ENCODE results near the gene VAC14. TPM values are rescaled to one million over a fixed set of nuclear protein-coding genes. Genes with fewer than 3 reads are reported as not detected.

The VAC14 gene
- total RNA-seq, 1 experiment from 2014 or later: 59.4 TPM

DNA sequence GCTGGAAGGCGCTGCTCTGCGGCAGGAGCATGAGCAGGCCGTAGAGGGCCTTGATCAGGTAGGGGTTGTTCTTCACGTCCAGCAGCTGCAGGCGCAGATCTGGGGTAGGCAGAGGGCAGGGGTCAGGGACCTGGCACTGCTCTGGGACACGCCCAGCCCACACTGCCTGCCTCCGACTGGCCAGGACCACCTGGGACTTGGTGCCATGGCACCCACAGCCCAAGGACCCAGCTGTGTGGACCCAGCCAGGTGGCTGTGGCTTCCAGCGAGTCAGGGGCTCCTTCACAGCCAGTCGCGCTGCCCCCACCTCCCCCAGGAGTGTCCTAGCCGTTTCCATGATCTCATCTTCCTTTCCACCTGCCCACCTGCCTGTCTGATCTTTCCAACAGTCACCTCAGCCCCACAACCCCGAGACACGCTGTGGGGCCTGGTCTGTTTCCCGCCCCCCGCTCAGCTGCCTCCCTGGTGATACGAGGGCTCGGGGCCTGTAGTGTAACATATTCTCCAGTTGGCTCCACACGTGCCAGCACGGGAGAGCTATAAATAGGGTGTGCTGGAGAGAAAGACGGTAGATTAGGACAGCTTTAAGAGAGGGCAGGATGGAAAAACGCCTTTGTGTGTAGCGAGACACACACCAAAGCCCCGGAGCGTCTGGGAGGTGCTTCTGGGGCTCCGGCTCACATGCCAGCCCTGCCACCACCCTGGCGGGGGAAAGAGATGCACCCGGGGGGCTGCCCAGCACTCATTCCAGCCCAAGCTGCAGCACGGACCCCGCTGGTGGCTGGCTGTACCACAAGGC, 107.9 kb downstream of the VAC14 start:
- DNase-seq (ENCODE audit: low read depth): no peak

DNA sequence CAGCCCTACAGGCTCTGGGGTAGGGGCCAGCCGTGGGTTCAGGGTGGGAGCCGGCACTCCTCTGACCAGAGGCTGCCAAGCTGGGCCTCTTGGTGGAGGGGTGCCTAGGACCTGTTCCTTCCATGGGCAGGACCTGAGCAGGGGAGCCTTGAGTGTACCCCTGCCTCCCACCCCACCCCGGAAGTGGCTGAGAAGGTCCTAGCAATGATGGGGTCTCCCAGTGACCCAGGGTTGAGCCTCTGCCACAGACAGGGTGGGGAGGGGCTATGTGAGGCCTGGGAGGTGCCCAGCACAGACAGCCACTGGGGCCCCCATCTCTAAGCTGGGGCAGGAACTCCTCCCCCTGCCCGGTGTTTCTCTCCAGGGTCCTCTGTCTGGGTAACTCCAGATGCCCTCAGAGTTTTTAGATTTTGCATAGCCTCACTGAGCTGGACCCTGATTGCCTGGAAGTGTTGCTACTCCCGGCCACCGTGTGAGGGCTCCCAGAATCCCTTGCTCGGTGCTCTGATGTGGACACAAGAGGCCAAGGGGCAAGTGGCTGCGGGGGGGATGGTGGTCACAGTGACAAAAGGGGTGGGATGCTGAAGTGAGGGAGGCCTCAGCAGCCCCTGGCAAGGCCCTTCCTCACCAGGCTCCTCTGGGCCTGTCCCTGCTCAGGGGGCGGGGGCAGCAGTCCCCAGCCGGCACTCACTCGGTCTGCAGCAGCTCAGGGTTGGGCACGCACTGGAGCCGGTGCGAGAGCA, 108.7 kb downstream of the VAC14 start:
- no peak for DNase-seq (ENCODE audit: low read depth)

DNA sequence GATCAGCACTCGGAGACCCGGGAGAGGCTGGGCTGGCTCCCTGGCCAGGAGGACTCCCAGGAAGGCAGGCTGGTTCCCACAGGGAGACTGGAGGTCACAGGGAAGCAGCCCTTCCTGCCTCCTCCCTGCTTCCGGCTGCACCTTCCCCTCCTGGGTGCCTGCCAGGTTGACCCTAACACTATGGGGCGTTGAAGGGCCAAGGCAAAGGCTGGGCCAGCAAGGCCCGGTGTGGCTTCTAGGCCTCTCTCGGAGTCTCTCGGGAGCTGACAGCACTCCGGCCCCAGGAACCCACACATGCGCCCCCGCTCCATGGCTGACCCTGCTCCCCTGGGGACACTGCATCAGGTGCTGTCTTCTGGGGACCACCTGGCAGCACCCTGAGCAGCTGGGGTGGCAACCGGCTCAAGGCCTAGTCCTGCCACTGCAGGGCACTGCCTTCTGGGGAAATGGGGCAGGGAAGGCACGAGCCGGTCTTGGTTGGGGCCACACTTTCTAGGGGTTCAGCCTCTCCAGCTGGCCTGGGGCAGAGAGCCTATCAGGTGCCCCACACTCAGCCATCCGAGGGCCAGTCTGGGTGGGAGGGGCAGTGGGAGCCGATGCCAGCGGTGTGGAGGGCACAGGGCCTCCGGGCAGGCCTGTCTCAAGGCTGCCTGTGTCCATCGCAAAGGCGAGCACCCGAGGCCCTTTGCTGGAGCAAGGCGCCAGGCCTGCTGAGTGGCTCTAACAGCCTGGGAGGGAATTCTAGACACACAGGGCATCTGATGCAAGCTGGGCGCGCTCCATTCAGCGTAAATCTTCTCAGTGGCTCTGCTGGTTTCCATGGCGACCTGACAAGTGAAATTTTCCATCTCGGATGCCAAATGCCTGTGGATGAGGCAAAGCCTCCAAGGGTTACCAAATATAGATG, 109.5 kb downstream of the VAC14 start:
- DNase-seq (ENCODE audit: low read depth): peak; percentile 100

DNA sequence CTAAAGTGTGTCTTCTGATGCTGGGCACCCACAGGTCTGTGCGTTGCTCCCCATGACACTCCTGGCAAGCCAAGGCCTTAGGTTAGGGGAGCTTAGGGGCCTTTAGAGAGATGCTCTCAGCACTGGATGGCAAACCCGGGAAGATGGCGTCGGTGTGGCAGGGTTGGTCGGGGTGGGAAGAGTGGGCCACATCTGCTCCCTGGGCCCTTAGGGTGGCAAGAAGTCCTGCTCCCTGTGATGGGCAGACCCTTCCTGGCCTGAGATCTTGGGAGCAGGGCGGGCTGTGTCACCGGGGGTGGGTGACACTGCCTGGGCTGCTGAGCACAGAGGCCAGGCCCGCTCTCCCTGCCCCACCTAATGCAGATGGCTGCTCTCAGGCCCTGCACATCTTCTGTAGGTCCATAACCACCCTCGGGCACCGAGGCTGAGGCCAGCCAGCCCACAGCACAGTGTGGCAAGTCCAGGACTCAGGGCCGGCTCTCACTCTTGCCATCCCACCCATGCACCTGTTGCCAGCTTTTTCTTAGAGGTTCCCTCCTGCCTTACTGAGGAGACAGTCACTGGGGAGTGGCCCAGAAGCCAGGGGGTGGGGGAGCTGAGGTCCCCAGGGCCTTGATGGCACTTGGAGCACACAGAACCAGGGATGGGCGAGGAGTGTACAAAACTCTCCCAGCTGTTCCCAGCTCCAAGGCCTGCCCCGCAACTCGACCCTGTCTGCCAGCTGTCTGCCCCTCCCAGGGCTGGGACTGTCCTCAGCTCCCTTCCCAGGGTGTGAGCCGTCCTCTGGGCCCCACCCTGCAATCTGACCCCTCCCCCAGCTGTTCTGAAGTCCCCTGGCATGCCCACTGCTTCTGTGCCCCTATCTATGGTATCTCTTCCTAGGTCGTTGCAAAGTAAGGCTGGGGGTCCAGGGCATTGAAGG, 110.7 kb downstream of the VAC14 start:
- DNase-seq (ENCODE audit: low read depth): no peak

DNA sequence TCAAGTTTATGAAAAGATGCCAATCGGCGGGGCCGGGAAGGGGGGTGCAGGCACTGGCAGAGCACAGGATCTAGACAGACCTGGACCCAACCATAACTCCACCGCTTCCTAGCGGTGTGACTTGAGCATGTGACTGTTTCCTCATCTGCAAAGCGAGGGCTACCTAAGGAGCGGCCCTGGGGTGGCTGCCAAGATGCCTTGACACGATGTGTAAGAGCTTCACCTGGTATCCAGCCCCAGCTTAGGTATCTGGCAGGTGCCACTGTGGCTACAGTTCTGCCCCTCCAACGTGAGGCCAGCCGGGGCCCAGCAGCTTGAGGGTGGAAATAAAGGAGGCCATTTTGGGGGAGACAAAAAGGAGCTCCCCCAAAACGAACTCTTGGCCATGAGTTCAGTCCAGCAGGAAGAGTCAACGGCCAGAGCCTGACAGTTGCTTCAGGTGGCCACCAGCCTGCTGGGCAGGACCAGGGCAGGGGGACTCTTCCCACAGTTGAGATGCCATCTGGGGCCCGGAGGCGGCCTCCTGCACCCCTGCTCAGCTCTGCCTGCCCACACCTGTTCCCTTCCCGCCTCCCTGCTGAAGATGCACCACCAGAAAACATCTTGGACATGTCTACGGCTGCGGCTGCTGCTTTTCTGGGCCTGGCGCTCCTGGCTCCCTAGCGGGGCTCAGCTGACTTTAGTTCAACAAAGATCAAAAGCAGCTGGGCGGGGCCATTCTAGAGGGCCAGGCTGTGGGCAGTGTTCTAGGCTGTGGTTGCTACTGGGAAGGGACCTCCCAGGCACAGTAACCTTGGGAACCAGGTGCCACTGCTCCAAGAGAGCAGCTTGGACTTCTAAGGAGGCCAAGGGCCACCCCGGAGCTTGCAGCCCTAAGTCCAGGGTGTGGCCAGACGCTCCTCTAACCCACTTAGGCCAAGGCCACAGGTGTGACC, 111.7 kb downstream of the VAC14 start:
- no peak for DNase-seq (ENCODE audit: low read depth)

DNA sequence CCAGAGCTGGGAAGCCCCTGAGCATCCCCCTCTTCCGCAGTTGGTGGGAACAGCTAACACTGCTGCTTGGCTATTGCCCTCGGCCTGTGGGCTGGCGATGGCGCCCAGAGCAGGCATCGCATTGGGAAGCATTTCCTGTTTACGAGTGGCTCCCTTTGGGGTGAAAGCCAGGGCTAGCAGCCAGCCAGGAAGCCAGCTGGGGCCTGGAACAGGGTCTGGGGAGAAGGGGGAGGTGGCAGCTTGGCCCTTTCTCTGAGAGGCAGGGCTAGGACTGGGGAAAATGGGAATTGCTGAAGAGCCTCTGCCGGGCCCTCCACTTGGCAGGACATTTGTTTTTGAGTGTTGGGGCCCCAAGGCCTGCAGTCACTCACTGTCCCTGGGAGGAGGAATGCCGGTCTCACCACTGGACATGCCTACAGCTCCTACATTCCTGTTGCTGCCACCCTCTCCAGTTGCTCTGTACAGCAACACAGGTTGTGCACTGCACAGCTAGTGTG, 112.7 kb downstream of the VAC14 start:
- peak; percentile 83 for DNase-seq (ENCODE audit: low read depth)

DNA sequence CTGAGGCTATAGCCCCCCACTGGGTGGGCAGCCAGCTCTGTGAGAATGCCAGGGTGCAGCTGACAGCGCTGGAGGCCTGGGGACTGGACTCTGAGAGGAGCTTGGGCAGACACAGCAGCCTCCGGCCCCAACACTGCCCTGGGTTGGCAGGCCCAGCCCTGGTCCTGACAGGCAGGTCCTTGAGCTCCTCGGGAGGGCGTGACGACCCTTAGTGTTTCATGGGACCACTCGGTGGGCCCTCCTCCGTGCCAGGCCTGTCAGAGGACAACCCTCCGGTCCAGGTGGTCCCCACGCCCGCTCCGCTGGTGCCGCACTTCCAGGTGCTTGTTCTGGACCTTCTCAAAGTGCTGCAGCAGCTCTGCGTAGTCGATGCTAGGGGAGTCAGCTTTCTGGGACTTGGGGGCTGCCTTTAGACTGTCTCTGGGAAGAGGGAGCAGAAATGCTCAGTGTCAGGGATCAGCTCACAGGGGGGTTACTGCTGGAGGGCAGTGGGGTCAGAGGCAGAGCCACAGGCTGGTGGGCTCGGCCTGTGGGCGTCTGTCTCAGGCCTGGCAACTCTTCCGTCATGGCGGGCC, 113.2 kb downstream of the VAC14 start:
- DNase-seq (ENCODE audit: low read depth): no peak

DNA sequence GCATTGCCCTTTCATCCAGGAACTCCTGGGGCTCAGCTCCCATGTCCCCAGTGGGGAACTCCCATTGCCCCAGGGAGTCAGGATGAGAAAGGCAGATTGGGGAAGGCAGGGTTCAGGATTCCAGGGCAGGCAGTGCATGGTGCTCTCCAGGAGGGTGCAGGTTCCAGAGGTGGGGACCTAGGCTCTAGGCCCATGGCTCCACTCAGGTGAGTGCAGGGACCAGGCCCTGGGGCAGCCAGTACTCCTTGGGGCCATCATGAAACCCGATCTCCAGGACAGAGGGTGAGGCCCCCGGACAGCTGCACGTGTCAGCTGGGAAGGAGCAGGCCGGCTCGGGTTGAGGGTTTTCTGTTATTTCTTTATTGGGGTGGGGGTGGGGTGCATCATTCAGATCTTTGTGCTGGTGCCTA, 113.9 kb downstream of the VAC14 start:
- peak; percentile 62 for DNase-seq (ENCODE audit: low read depth)

DNA sequence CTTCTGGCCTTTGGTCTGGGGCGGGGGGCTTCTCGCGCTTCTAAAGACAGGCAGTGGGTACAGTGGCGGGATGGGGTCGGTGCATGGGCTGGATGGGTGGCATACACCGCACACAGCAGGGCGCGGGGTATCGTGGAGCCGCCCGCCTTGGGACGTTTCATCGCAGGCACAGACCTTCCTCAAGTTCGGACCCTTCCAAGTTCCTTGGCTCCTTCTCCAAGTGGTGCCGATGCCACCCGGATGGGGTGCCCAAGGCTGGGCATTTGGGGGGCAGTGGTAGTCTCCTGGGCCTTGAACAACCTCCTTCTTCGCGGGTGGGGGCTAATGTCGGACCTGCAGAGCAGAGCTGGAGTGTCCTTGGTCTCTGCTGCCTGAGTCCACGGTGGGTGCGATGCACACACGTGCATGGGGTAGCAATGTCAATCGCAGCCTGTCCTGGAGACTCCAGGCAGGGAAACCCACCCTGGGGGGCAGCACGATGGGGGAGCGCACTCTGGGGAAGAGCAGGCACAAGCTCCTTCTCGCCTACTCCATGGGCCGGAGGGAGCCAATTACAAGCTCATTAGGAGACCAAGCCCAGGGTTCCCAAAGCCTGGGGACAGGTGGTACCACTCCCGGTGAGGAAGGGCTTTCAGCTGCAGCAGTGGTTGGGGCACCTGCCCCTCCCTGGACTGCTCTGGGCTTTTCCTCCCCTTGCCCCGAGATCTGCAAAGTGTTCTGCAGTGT, 114.4 kb downstream of the VAC14 start:
- DNase-seq (ENCODE audit: low read depth): no peak

DNA sequence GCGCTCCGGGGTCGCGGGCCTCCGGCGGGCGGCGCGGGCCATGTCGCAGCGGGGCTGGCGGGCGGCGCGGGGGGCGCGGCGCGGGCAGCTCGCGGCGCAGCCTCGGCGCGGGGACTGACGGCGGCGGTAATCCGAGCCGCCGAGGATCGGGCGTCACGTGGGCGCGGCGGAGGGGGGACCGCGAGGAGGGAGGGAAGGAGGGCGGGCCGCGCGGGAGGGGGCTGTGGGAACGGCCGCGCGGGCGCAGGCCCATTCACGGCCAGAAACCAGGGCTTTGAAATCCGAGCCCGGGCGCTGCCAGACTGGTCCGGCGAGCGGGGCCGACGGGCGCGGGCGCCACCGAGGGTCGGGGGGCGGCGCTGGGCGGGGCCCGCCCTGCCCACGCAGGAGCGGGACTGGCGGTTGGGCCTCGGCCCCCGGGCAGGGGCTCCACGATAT, 115.0 kb downstream of the VAC14 start, which contains the start of gene MTSS2:
Gene MTSS2, minus strand, starts transcription at position 116 of the 438 bp plus-strand sequence. CDS start 262 bp downstream, outside the sequence.
- peak; percentile 86 for DNase-seq (ENCODE audit: low read depth)

DNA sequence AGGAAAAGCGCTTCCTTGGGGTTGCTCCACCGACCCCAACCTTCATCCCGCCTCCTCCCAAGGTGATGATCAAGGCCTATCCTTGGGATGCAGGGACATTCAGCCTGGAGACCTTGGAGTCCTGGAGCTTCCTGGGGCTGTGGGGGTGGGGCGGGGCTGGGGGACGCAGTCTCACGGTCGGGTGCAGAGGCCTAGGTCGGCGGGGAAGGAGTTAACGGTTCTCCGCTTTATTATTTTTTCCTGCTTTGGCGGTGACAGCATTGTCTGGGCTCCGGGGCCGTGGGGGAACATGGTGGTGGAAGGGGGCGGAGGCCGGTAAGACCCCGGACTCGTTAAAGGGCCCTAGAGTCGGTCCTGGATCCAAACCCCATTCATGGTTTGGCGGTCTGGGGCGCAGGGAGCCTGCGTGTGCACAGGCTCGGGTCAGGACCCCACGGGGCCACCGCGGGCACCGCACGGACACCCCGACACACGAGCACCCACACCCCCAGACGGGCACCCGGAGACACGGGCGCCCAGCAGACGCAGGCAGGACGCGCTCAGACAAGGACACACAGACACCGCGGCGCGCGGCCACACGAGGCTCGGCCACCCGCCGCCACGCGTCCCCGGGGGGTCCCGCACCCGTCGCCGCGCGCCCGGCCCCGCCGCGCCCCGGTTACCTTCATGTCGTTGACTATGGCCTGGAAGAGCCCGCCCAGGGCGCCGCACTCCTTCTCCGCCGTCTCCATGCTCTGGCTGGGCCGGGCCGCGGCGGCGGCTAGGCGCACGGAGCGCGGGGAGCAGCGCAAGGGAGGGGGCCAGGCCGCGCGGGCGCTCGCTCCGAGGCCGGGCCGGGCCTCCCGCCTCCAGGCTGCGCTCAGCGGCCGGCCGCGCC, 115.7 kb downstream of the VAC14 start:
- DNase-seq (ENCODE audit: low read depth): peak; percentile 24

DNA sequence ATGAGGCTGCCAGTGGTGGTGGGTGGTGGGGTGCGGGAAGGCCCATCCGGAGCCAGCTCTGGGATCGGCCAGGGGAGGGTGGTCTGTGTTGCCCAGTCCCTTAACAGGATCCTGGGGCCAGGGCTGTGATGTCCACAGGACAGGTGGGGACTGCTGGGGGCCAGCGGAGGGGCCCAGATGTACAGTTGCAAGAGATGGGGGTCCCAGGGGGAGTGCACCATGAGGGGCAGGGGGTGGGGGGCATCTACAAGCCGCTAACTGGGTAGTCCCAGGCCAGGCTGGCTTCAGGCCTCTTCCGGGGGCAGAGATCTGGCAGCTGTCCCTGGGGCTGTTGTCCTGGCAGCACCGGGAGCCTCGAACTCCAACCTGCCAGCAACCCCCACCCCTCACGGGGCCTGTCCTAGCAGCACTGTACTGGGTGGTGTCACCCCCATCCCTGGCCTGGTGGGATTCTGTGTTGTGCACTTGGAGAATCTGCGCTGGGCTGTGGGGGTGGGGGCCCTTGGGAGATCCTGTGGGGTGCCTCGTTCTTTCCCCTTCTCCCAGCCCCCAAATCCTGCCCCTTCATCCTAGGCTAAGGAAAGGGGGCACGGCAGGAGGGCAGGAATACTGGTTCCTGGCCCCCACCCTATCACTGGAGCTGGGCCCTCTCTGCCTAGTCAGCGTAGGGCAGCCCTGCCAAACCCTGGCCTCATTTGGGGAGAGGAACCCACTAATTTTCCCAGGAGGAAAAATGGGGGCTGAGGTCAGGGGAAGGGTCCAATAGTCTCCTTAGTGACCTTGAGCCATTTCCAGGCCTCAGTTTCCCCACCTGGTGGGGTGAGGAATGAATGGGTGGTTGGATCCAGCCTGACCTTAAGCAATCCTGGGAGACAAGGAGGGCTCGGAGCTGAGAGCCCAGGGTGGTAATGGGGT, 116.6 kb downstream of the VAC14 start:
- no peak for DNase-seq (ENCODE audit: low read depth)

DNA sequence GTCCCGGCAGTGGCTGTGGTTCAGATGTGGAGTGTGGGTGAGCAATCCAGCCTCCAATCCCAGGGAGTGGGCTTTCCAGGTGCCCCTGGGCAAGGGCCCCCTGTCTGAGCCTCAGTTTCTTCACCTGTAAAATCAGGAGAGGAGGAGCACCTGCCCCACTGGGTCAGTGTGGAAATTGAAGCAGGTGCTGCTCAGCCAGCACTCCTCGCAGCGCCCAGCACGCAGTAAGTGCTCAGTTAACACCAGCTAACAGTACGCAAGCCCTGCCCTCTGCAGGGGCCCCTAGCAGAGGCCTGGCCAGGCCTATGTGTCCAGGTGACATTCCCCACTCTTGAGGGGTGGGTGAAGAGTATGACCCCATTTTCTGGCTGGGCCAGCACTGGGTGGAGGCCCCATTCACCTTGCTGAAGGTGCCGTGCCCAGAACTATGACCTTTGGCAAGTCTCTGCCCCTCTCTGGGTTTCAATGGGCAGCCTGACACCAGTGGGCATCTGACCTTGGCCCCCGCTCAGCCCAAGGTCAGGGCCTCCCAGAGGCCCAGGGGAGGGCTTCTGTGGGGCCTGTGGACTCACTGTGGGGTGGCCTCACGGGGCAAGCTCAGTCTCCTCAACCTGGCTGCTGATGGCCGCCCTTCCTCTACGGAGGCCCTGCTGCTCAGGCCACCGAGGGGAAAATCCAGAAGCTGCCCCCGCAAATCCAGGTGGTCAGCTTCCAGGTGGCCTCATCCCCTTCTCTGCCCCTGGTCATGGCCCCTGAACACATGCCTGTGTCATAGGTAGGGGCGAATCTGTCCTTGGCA, 117.6 kb downstream of the VAC14 start:
- no peak for DNase-seq (ENCODE audit: low read depth)

DNA sequence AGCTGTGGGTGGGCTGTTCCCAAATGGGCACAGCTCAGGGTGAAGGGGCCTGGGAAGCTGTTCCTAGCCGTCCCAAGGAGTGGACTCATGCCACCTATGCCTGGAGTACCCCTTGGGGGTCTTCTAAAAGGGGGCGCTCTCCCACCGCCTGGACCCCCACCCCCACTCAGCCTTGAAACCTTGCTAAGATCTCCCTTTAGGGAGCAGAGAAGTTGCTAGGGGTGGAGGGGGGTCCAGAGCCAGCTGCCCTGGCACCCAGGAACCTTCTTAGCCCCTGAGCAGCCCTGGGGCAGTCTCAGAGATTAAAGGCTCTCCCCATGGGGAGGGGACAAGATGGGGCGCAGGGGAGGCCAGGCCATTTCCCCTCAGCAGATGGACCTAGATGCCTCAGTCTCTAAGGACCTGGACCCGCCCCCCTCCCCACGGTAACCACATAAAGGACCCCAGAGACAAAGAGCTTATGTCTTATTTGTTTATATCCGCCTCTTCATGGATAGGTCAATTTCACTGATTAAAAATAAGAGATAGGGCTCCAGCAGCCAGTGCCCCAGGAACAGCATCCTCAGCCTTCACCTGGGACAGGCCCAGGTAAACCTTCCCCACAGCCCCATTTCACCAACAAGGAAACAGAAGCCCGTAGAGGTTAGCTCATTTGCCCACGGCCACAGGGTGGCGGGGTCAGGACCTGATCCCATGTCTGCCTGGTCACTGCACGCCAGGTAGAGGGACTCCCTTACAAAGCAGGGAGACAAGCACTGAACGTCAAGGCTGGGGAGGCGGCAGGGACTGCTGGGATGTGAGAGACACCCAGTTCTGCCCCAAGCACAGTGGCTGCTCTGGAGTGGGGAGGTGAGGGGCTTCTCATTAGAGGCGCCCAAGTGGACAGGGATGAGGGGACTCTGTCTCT, 118.5 kb downstream of the VAC14 start:
- no peak for DNase-seq (ENCODE audit: low read depth)
